ENCODE data around the gene CYB561. TPM values are rescaled to one million over a fixed set of nuclear protein-coding genes. Genes with fewer than 3 reads are reported as not detected.

Gene CYB561
- total and polyA plus RNA-seq, 2 donors (not counting 1 experiment from before 2014, with no cell fraction given), result 3.5 to 4.9 TPM

DNA sequence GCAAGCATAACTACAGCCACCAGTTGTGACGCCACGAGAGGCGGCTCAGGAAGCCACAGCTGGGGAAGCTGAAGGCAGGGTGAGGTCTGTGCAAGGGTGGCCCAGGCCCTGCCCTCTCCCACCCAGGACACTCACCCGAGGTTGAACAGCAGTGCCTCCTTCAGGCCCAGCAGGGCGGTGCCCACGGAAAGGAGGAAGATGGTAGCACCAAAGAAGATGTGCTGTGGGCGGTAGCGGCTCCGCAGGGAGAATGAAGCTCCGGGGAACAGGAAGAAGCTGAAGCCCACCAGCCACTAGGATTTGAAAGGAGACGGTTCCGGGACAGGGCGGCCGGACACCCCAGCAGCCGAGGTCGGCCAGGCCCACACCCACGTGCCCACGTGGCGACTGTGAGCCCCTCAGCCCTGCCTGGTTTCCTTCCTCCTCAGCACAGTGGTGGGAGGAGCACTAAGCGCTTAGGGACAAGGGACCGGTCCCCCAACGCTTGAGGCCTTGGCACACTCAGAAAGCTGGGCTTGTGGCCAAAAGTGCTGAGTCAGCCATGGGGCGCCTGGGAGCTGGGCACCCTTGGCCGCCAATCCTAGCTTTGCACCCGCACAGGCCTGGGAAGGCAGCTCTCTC lies 11.0 kb downstream of the CYB561 start:
- Mint-ChIP-seq H3K27ac (no peak overlapping the region), H3K27me3 (peaks cover 10% of the 10 kb centered on the region), H3K4me3 (no peak overlapping the region), H3K9me3 (ENCODE audit: insufficient read depth) (no peaks in the 10 kb centered on the region), H3K4me1 (peaks cover 12% of the 10 kb centered on the region)
- peak; percentile 21 for ATAC-seq (ENCODE audit: low read depth)
- H3K79me2 ChIP-seq (ENCODE audit: control insufficient read depth, insufficient read depth, low read length), result no peaks in the 10 kb centered on the region
- H2AFZ ChIP-seq (ENCODE audit: insufficient read depth, low read depth, low read length, poor library complexity, severe bottlenecking), result no peak overlapping the region
- H3K27ac ChIP-seq (ENCODE audit: low read length in 2 of 2), result no peak overlapping the region
- H3K36me3 ChIP-seq (replicated peaks in 1 of 2; ENCODE audit: control extremely low read depth in 1 of 2, control insufficient read depth in 1 of 2, extremely low read depth in 1 of 2, insufficient read depth in 2 of 2, low read length in 1 of 2), result no peaks in the 10 kb centered on the region
- 32% methylated on average over 24 of the region's 25 CpGs for WGBS (ENCODE audit: insufficient coverage)
- peaks cover 12 to 26% of the 10 kb centered on the region in 2 donors for H3K4me1 ChIP-seq (ENCODE audit: control insufficient read depth in 2 of 2, insufficient read depth in 2 of 2, low read length in 2 of 2)
- TF ChIP-seq CTCF (IDR thresholded peaks at IDR 0.05), result no peak
- no peak for TF ChIP-seq EZH2 (IDR thresholded peaks at IDR 0.05; ENCODE audit: borderline replicate concordance, insufficient read depth, low read depth, low read length, poor library complexity, severe bottlenecking)
- peaks cover 0 to 28% (median under 1%) of the 10 kb centered on the region in 4 experiments for H3K27me3 ChIP-seq (replicated peaks in 1 of 4; ENCODE audit: control extremely low read depth in 1 of 4, control insufficient read depth in 3 of 4, insufficient read depth in 4 of 4, low read length in 3 of 4)
- no peak for DNase-seq
- peaks cover 0 to 4% (median 0%) of the 10 kb centered on the region in 3 donors for H3K9me3 ChIP-seq (ENCODE audit: control extremely low read depth in 1 of 3, control insufficient read depth in 2 of 3, insufficient read depth in 1 of 3, low read length in 2 of 3)
- intact Hi-C loops (cut with micrococcal nuclease), result no loop called here
- CTCF ChIA-PET, result interaction anchor here (0.9 to 2.7 kb wide), 5 partner anchors 9 to 177 kb away, joined by 3 to 19 read pairs (median 8); no protein-coding TSS in a partner anchor
- no peak overlapping the region for H3K9ac ChIP-seq (ENCODE audit: low read length)
- no peaks in the 10 kb centered on the region for H4K20me1 ChIP-seq (ENCODE audit: control insufficient read depth, insufficient read depth, low read length, poor library complexity, severe bottlenecking)
- peak overlapping the region; percentile 36 for H3K4me2 ChIP-seq (replicated peaks; ENCODE audit: low read depth, low read length, poor library complexity, severe bottlenecking)
- no peak overlapping the region for H3K4me3 ChIP-seq (ENCODE audit: control extremely low read depth in 1 of 5, extremely low read depth in 1 of 5, insufficient read depth in 1 of 5, low read depth in 2 of 5, low read length in 4 of 5)
- POLR2A ChIA-PET, result interaction anchor here (0.5 kb wide), 1 partner anchor 32 kb away, joined by 6 read pairs; no protein-coding TSS in a partner anchor
